GM12873 (cell line): ENCODE data around the gene TMEM151B.

Experiments
- TF ChIP-seq, protein P1 (sequence below): IDR thresholded peaks from 2 replicates; pipeline ENCODE4 v1.5.1; 2012; ENCODE audit warnings: low read depth, mild to moderate bottlenecking, moderate library complexity, low read length, control low read depth; ENCODE audit not compliant: insufficient read depth; ENCODE audit errors: missing control alignments

The TMEM151B gene

DNA sequence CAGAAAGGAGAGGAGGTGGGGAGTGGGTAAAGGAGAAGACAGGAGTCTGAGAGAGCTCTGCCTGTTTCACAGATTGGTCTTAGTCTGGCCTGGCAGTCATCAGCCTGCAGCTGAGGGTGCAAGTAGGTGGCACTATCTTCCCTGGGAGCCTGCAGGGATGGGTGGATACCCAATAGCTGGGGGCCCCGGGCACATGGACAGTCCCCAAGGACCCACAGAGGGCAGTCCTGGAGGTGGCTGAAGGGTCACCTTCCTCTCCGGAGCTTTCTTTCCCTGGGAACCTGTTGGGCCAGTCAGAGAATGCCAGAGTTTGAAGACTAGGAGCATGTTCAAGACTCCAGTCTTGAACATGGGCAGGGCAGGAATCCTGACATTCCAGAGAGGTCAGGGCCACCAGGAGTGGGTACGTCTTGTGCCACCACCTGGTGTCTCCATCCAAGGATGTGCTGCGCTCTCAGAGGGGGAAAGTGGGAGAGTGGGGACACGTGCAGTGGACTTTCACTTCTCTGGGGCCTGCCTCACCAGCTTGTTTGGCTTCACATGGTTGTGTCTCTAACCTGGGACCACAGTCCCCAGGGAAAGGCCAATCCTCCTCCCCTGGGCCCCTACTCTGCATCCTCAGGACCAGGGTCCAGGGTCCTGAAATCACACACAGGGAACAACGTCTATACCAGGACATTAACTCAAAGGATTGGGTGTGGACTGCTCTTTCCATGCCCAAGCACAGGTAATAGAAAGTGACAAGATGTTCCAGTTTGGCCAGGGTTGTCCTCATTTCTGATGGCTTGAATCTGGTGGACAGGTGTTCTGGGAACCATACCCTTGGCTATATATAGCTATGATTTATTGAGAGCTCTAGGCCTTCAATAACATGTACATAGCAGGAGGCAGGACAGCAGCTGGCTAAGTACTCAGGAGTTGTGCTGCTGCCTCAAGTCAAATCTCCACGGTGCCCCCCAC is 24.9 kb downstream of the TMEM151B start:
- TF ChIP-seq, protein P1, sequence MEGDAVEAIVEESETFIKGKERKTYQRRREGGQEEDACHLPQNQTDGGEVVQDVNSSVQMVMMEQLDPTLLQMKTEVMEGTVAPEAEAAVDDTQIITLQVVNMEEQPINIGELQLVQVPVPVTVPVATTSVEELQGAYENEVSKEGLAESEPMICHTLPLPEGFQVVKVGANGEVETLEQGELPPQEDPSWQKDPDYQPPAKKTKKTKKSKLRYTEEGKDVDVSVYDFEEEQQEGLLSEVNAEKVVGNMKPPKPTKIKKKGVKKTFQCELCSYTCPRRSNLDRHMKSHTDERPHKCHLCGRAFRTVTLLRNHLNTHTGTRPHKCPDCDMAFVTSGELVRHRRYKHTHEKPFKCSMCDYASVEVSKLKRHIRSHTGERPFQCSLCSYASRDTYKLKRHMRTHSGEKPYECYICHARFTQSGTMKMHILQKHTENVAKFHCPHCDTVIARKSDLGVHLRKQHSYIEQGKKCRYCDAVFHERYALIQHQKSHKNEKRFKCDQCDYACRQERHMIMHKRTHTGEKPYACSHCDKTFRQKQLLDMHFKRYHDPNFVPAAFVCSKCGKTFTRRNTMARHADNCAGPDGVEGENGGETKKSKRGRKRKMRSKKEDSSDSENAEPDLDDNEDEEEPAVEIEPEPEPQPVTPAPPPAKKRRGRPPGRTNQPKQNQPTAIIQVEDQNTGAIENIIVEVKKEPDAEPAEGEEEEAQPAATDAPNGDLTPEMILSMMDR = no peak

DNA sequence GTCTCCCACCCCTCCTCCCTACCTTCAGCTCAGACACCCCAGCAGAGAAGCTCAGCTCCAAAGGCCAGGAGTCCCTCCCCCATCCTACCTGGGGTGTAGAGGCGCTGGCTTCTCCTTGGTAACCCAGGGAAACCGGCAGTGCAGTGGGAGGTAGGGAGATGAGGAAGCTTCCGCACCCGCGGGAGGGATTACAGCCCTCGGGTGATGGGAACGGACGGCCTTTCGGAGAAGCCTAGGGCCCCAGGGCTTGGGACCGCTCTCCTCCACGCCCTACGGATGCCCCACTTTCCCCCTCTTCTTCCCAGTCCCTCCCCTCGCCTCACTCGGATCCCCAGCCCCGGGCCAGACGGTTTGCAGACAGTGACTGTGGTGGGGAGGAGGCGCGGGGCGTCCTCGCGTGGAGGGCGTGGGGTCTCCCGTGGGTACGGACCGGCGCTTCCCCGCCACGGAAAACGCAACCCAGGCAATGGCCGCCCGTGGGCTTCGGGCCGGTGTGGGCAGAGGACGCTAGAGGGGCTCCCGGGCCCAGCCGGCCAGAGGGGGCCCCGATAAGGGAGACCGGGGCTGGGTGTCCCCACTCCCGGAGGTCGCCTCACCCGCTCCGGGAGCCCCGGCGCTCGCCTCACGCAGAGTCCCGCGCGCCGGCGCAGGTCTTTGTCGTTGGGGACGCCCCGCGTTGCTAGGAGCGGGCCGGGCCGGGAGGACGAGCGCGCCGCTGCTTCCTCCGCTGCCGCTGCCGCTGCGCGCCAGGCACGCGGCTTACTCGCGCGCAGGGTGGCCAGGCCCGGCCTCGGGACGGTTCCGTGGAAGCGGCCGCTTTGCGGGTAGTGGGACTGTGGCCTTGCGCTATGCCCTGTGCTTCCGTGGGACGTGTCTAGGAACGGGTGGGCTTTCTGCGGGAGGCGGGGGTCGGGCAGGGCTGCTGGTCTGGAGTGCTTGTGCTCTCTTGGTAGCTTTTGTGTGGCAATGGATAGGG is 27.1 kb downstream of the TMEM151B start:
- TF ChIP-seq, protein P1 = no peak

DNA sequence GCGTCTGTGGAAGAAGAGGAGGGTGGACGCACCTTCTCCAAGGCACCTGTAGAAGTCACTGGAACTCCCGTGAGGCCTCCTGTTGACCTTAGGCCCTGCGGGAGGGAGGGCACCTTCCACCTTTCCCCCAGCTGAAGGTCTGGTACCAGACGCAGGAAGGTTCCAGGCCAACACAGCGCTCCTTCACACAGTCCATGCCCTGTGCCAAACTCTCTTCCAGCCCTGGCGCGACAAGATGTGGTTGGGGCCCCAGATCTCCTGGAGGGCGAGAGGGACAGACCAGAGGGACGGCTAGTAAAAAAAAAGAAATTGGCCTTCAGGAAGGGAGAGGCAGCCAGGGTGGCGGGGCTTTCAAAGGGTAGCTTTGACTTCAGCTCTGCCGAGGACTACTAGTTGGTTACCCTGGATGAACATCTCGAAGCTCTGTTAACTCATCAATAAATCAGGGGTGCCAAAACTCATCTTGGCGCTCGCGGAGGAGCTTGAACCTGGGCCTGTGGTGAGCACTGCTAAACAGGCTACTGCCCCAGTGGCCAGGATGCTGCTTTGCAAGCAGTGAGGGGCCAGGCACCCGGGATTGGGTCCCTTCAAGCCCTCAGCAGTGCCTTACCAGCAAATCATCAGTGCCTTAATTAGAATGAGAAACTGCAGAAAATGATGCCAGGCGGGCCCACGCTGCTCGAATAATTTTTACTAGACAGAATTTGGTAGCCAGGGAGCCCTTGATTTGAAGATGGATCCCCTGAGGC is 28.0 kb downstream of the TMEM151B start:
- TF ChIP-seq, protein P1 = no peak

DNA sequence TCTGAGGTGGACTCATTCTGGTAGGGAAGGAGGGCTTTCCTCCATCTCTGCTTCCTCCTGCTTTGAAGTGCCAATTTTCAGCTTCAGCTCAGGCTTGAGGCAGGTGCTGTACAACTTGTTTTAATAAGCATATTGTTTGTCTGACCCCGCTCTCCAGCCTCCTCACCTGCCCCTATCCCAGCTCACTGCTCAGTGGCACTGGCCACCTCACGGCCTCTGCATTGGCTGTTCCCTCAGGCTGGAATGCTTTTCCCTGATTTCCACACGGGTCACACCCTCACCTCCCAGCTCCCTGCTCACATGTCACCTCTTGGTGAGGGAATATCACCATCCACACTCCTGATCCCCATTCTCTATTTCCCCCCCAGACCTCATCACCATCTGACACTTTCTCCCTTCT is 28.6 kb downstream of the TMEM151B start:
- TF ChIP-seq, protein P1 = no peak

DNA sequence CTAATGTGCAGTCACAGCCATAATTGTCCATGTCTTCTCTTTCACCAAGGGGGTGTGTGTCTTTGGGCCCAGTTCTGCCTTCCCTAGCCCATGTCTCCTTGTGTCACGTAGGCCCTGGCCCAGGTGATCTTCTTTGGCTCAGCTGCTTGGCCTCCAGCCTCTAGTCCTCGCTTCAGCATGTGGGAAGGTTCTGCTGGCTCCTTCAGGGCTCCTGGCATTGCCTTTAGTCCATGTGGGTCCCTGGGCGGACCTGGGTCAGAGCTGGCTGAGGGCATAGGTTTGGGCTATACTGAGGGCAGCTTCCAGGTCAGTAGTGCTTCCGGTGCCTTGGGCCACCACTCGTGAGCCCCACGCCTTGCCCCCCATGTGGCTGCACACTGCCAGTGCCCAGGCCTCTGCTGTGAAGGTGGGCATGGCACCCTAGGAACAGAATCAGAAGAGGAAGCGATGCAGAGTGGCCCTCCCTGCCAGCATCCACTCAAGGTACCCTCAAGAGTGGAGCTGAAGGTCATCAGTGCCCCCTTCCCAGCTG is 30.1 kb downstream of the TMEM151B start:
- TF ChIP-seq, protein P1 = no peak

DNA sequence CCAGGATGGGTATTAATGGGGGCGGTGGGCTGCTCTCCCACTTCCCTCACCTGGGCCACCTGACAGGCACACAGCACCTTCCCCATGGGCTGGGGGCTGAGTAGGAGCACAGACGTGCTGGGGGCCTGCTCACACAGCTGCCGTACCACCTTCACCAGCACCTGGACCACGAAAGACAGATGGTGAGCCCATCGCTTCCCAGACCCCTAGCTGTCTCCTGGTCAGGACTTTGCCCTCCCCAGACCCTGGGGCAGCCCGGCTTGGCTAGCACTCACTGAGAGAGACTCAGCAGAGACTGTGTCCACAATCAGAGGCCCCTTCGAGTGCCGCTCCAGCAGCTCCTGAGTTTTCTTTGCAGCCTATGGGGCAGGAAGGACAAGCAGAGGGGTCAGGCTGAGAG is 30.9 kb downstream of the TMEM151B start:
- TF ChIP-seq, protein P1 = no peak
